H1 (cell line): ENCODE measurements around the gene CENATAC. TPM values are rescaled to one million over a fixed set of nuclear protein-coding genes. Genes with fewer than 3 reads are reported as not detected.

Experiments used
- CTCF ChIA-PET: fragments of 300-600 bp; sonication (Branson Sonifier 250); formaldehyde crosslinking; loops from one replicate; lab custom pipeline; 2021; ENCODE audit not compliant: partially characterized antibody; lab: Charles Lee
- POLR2A ChIA-PET: fragments of 300-600 bp; sonication (Branson Sonifier 250); formaldehyde crosslinking; loops from one replicate; lab custom pipeline; 2021; ENCODE audit warnings: inconsistent platforms; ENCODE audit not compliant: partially characterized antibody; lab: Charles Lee
- DNase-seq, 2 experiments: peaks; one replicate each; pipeline versions ENCODE4 v3.0.0 to v3.0.0-alpha.2; 2010 to 2022; ENCODE audit warnings: low spot score in 2 of 2, low read depth in 1 of 2, mixed read lengths in 1 of 2
- FAIRE-seq: peaks from 2 replicates; lab custom pipeline; 2011; peaks lifted over from hg19 to GRCh38; lab: Jason Lieb, UNC
- H2AFZ ChIP-seq: 2 replicates; pipeline ENCODE4 v1.8.1; 2012; ENCODE audit warnings: low read length, inconsistent platforms
- H2AK5ac ChIP-seq: 2 replicates; pipeline ENCODE4 v1.6.1; 2013; ENCODE audit warnings: low read depth, low read length
- H2BK120ac ChIP-seq: replicated peaks from 2 replicates; pipeline ENCODE3; 2013; ENCODE audit warnings: low read depth, low read length, inconsistent platforms
- H2BK12ac ChIP-seq: 2 replicates; pipeline ENCODE4 v1.6.1; 2013; ENCODE audit warnings: low read depth, low read length
- H2BK15ac ChIP-seq: 2 replicates; pipeline ENCODE4 v1.6.1; 2013; ENCODE audit warnings: low read length
- H2BK20ac ChIP-seq: 2 replicates; pipeline ENCODE4 v1.6.1; 2013; ENCODE audit warnings: low read length
- H2BK5ac ChIP-seq: 2 replicates; pipeline ENCODE4 v1.6.1; 2013; ENCODE audit warnings: low read depth, low read length
- H3K14ac ChIP-seq: 2 replicates; pipeline ENCODE4 v1.6.1; 2013; ENCODE audit warnings: inconsistent platforms; ENCODE audit not compliant: insufficient read length
- H3K18ac ChIP-seq: 2 replicates; pipeline ENCODE4 v1.6.1; 2013; ENCODE audit warnings: low read length; ENCODE audit errors: extremely low read depth
- H3K23ac ChIP-seq: 2 replicates; pipeline ENCODE4 v1.6.1; 2013; ENCODE audit warnings: inconsistent platforms; ENCODE audit not compliant: insufficient read length
- H3K23me2 ChIP-seq: 2 replicates; pipeline ENCODE4 v1.6.1; 2013; ENCODE audit warnings: low read depth, low read length
- H3K27ac ChIP-seq: 2 replicates; pipeline ENCODE4 v1.6.1; 2011; ENCODE audit warnings: low read depth, low read length, inconsistent platforms
- H3K27me3 ChIP-seq, 4 experiments: replicated peaks in 1 of 4; 1 replicate in 1 of 4; 2 replicates in 3 of 4; pipeline versions ENCODE4 v1.6.1 to v1.8.1; 2011 to 2013; ENCODE audit warnings: low read length in 3 of 4, mild to moderate bottlenecking in 3 of 4, inconsistent platforms in 2 of 4, mixed read lengths in 2 of 4, moderate library complexity in 1 of 4; ENCODE audit not compliant: control insufficient read depth in 3 of 4, insufficient read depth in 3 of 4; ENCODE audit errors: extremely low read depth in 1 of 4
- H3K36me3 ChIP-seq, 4 experiments: 2 replicates each; pipeline versions ENCODE4 v1.6.1 to v1.8.1; 2011 to 2013; ENCODE audit warnings: mild to moderate bottlenecking in 4 of 4, low read length in 3 of 4, moderate library complexity in 2 of 4, control low read depth in 1 of 4, inconsistent platforms in 1 of 4; ENCODE audit not compliant: insufficient read depth in 4 of 4, control insufficient read depth in 2 of 4
- H3K4ac ChIP-seq: replicated peaks from 2 replicates; pipeline ENCODE3; 2013; ENCODE audit warnings: low read length, low read depth, mixed read lengths, inconsistent platforms; ENCODE audit not compliant: insufficient read length
- H3K4me1 ChIP-seq, 4 experiments: replicated peaks in 1 of 4; 1 replicate in 1 of 4; 2 replicates in 3 of 4; pipeline versions ENCODE4 v1.6.1 to v1.8.1; 2011 to 2013; ENCODE audit warnings: low read length in 3 of 4, inconsistent platforms in 2 of 4, mixed read lengths in 1 of 4; ENCODE audit not compliant: insufficient read depth in 4 of 4, control insufficient read depth in 3 of 4
- H3K4me2 ChIP-seq, 2 experiments: 2 replicates each; pipeline versions ENCODE4 v1.6.1 to v1.8.1; 2011 to 2013; ENCODE audit warnings: low read depth in 2 of 2, low read length in 2 of 2, control low read depth in 1 of 2, inconsistent platforms in 1 of 2, mild to moderate bottlenecking in 1 of 2; ENCODE audit not compliant: insufficient read depth in 1 of 2
- H3K4me3 ChIP-seq, 4 experiments: fragments of 200-600, 300-600 bp in 1 of 4; sonication (generic), shearing (Covaris generic), sonication (Bioruptor Twin) in 1 of 4; 2 replicates each; pipeline versions ENCODE4 v1.5.1 to v1.8.1; 2011 to 2016; ENCODE audit warnings: low read length in 4 of 4, low read depth in 3 of 4, control low read depth in 2 of 4, inconsistent platforms in 2 of 4, mild to moderate bottlenecking in 2 of 4, mixed read lengths in 1 of 4, moderate library complexity in 1 of 4; ENCODE audit not compliant: insufficient read depth in 2 of 4; ENCODE audit errors: extremely low read depth in 1 of 4
- H3K56ac ChIP-seq: replicated peaks from 2 replicates; pipeline ENCODE3; 2013; ENCODE audit warnings: low read depth, mild to moderate bottlenecking, mixed read lengths, low read length, inconsistent platforms; ENCODE audit not compliant: insufficient read length
- H3K79me1 ChIP-seq: 2 replicates; pipeline ENCODE4 v1.6.1; 2013; ENCODE audit warnings: low read depth, low read length, control low read depth
- H3K79me2 ChIP-seq, 2 experiments: 2 replicates each; pipeline versions ENCODE4 v1.6.1 to v1.8.1; 2012 to 2013; ENCODE audit warnings: low read length in 2 of 2, mild to moderate bottlenecking in 2 of 2, inconsistent platforms in 1 of 2; ENCODE audit not compliant: insufficient read depth in 2 of 2, control insufficient read depth in 1 of 2
- H3K9ac ChIP-seq, 4 experiments: replicated peaks in 1 of 4; 1 replicate in 1 of 4; 2 replicates in 3 of 4; pipeline versions ENCODE4 v1.6.1 to v1.8.1; 2011 to 2013; ENCODE audit warnings: low read depth in 3 of 4, low read length in 3 of 4, control low read depth in 2 of 4, mild to moderate bottlenecking in 2 of 4, moderate library complexity in 2 of 4, inconsistent platforms in 1 of 4; ENCODE audit errors: extremely low read depth in 1 of 4
- H3K9me3 ChIP-seq, 2 experiments: 2 replicates each; pipeline versions ENCODE4 v1.6.1 to v1.8.1; 2012 to 2013; ENCODE audit warnings: mild to moderate bottlenecking in 2 of 2, moderate library complexity in 2 of 2, control low read depth in 1 of 2, inconsistent platforms in 1 of 2, low read depth in 1 of 2, low read length in 1 of 2, mixed read lengths in 1 of 2; ENCODE audit not compliant: insufficient read depth in 2 of 2
- H4K20me1 ChIP-seq, 2 experiments: replicated peaks in 1 of 2; 2 replicates each; pipeline versions ENCODE3 to v1.8.1; 2011 to 2013; ENCODE audit warnings: inconsistent platforms in 2 of 2, low read length in 2 of 2, mild to moderate bottlenecking in 1 of 2; ENCODE audit not compliant: insufficient read depth in 2 of 2, control insufficient read depth in 1 of 2
- H4K5ac ChIP-seq: 2 replicates; pipeline ENCODE4 v1.6.1; 2013; ENCODE audit warnings: low read length, low read depth, mixed read lengths, inconsistent platforms; ENCODE audit not compliant: insufficient read length
- H4K8ac ChIP-seq: 2 replicates; pipeline ENCODE4 v1.8.0; 2013; ENCODE audit warnings: mild to moderate bottlenecking, moderate library complexity, low read length, inconsistent platforms; ENCODE audit not compliant: insufficient read depth; ENCODE audit errors: extremely low read depth
- H4K91ac ChIP-seq: replicated peaks from 2 replicates; pipeline ENCODE3; 2013; ENCODE audit warnings: low read length, mixed read lengths, inconsistent platforms; ENCODE audit not compliant: insufficient read length
- JUND ChIP-seq: IDR thresholded peaks from 2 replicates; pipeline ENCODE4 v1.6.1; 2011; ENCODE audit warnings: mild to moderate bottlenecking, improper control_type of control experiment, low read length
- POLR2A ChIP-seq, 2 experiments: IDR thresholded peaks; 1 replicate in 1 of 2; 2 replicates in 1 of 2; pipeline ENCODE4 v1.6.1; 2011; ENCODE audit warnings: low read depth in 2 of 2, low read length in 2 of 2, mild to moderate bottlenecking in 2 of 2; ENCODE audit errors: control extremely low read depth in 1 of 2
- POLR2AphosphoS5 ChIP-seq: IDR thresholded peaks from 2 replicates; pipeline ENCODE4 v1.6.1; 2011; ENCODE audit warnings: low read depth, low read length
- WGBS, 2 experiments: shearing (Covaris generic) in 1 of 2; methylation state at CpG; one replicate each; pipeline versions ENCODE4 v1.1.6 to v1.1.7; 2013 to 2015; ENCODE audit warnings: low lambda C conversion rate in 2 of 2, mixed read lengths in 2 of 2, inconsistent platforms in 1 of 2, low coverage in 1 of 2, missing lambda C conversion rate in 1 of 2; ENCODE audit not compliant: insufficient replicate concordance in 2 of 2, insufficient coverage in 1 of 2, insufficient read length in 1 of 2; ENCODE audit errors: extremely low coverage in 1 of 2, missing lambda C conversion rate in 1 of 2; 5-methylcytosine and 5-hydroxymethylcytosine counted together
- polyA plus RNA-seq, 7 experiments: library from polyadenylated mRNA; depleted of rRNA in 3 of 7; stranded (reverse) in 5 of 7; unstranded in 2 of 7; fragments of >200 nt in 5 of 7; fragments of 200-250 nt in 2 of 7; gene quantifications; 1 replicate in 5 of 7; 2 replicates in 1 of 7; 4 replicates in 1 of 7; pipeline versions ENCODE4 v1.2.1 to v1.2.3, GENCODE V29; 2011 to 2013; ENCODE audit warnings: missing spikeins in 2 of 7, mixed read lengths in 2 of 7
- total RNA-seq: library from RNA; stranded (reverse); fragmentation: NEBNext Ultra II Directional; extraction: Animal tissue kit (Norgen Biotek cat#: 25700); gene quantifications from 2 replicates; pipeline ENCODE4 v1.2.1, GENCODE V29; 2021
- TF ChIP-seq, protein P1 (sequence below): IDR thresholded peaks from 2 replicates; pipeline ENCODE4 v1.6.1; 2012; ENCODE audit warnings: inconsistent platforms

CENATAC gene
- total and polyA plus RNA-seq, 2 of the 8 experiments (the other 6 are each of a cell fraction or from before 2014, with no cell fraction given), result 22.7 to 36.4 TPM

GRCh38 chr11:119016216-119017009 lies 18.5 kb downstream of the CENATAC start:
- Histone ChIP-seq H3K4me3 (peak overlapping the region; percentile 93 to 99 (median 95); a peak in 4 of 8 replicates), H3K79me2 (peaks cover 15 to 48% of the 10 kb centered on the region in 2 experiments; a peak in 3 of 4 replicates), H3K36me3 (peaks cover 28 to 63% (median 46%) of the 10 kb centered on the region in 4 experiments), H4K5ac (no peak overlapping the region), H3K79me1 (peaks cover 5% of the 10 kb centered on the region), H3K4ac (no peak overlapping the region), H3K27me3 (no peaks in the 10 kb centered on the region), H3K23ac (no peak overlapping the region), H3K27ac (no peak overlapping the region; the same call in 1 of the 2 replicates), H4K20me1 (peaks cover 3 to 8% of the 10 kb centered on the region in 2 experiments), H3K18ac (no peak overlapping the region), H2BK12ac (no peak overlapping the region), H3K23me2 (no peaks in the 10 kb centered on the region; the same call in 1 of the 2 replicates), H2BK5ac (no peak overlapping the region), H2BK15ac (no peak overlapping the region), H3K9me3 (no peaks in the 10 kb centered on the region), H4K91ac (no peak overlapping the region), H3K4me1 (peaks cover 0 to 9% (median 2%) of the 10 kb centered on the region in 4 experiments; a peak in 4 of 7 replicates), H2BK120ac (no peak overlapping the region), H2AK5ac (no peak overlapping the region), H3K14ac (no peak overlapping the region), H4K8ac (no peak overlapping the region), H3K4me2 (peak overlapping the region; percentile 68 to 75), H2BK20ac (no peak overlapping the region), H2AFZ (no peak overlapping the region), H3K9ac (no peak overlapping the region), H3K56ac (no peak overlapping the region)
- no peak for DNase-seq
- TF ChIP-seq, protein P1, sequence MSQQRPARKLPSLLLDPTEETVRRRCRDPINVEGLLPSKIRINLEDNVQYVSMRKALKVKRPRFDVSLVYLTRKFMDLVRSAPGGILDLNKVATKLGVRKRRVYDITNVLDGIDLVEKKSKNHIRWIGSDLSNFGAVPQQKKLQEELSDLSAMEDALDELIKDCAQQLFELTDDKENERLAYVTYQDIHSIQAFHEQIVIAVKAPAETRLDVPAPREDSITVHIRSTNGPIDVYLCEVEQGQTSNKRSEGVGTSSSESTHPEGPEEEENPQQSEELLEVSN, result no peak
- TF ChIP-seq JUND (no peak), POLR2A (IDR thresholded peaks at IDR 0.05; ENCODE audit: control extremely low read depth in 1 of 2, low read depth in 2 of 2, low read length in 2 of 2) (peak in 1 of 2 experiments; percentile 69; a peak in 1 of 3 replicates), POLR2AphosphoS5 (peak; percentile 28)
- WGBS, 2 experiments, result 93% methylated on average over 14 of the region's 14 CpGs; no CpG with 5 or more reads in 1 of the 2 experiments
- FAIRE-seq, result no peak
- POLR2A ChIA-PET, result interaction anchor here (0.6 to 18.5 kb wide), 21 partner anchors 9 to 115 kb away, joined by 3 to 264 read pairs (median 4); partner anchors contain the start of genes C2CD2L, CENATAC, SLC37A4 and VPS11
- CTCF ChIA-PET, result interaction anchor here (0.7 to 1.8 kb wide), 9 partner anchors 9 to 298 kb away, joined by 3 to 5 read pairs (median 4); no protein-coding TSS in a partner anchor
